Left lung (tissue), 10 donors: ENCODE data around the gene ME2. TPM values are rescaled to one million over a fixed set of nuclear protein-coding genes. Genes with fewer than 3 reads are reported as not detected.

ENCODE experiments used
- ATAC-seq: fragments of 200-7000 bp; cut with Tn5 transposase; one replicate; pipeline ENCODE4 v1.9.1; 2020; ENCODE audit warnings: moderate library complexity
- DNase-seq, 4 donors: peaks; one replicate each; pipeline ENCODE4 v3.0.0-alpha.2; 2013 to 2020
- H3K27ac ChIP-seq, 2 donors: fragments of 200-600 bp; sonication (generic) in 1 of 2; one replicate each; pipeline versions ENCODE4 v1.5.0 to v1.8.0; 2020 to 2021
- H3K27me3 ChIP-seq, 2 donors: fragments of 200-600 bp; sonication (generic) in 1 of 2; one replicate each; pipeline versions ENCODE4 v1.5.0 to v1.8.0; 2020 to 2021
- H3K36me3 ChIP-seq, 2 donors: fragments of 200-600 bp; sonication (generic) in 1 of 2; one replicate each; pipeline versions ENCODE4 v1.5.0 to v1.8.0; 2020 to 2021
- H3K4me1 ChIP-seq, 2 donors: fragments of 200-600 bp; one replicate each; pipeline ENCODE4 v1.8.0; 2021
- H3K4me3 ChIP-seq, 2 donors: fragments of 200-600 bp; sonication (generic) in 1 of 2; one replicate each; pipeline versions ENCODE4 v1.5.0 to v1.8.0; 2020 to 2021; ENCODE audit warnings: mild to moderate bottlenecking in 1 of 2
- H3K9me3 ChIP-seq, 2 donors: fragments of 200-600 bp; sonication (generic) in 1 of 2; one replicate each; pipeline versions ENCODE4 v1.5.0 to v1.8.0; 2020 to 2021
- intact Hi-C, 2 donors: fragments of 100-400 bp; cut with DNase I; formaldehyde crosslinking; loops; one replicate each; pipeline versions ENCODE4 v1.11.2 to v1.14.2; 2022
- polyA plus RNA-seq, 6 donors: library from polyadenylated mRNA; unstranded; fragments of 120-200 nt; gene quantifications; one replicate each; pipeline ENCODE4 v1.2.1, GENCODE V29; 2013; ENCODE audit not compliant: insufficient read length in 6 of 6
- total RNA-seq, 2 donors: library from RNA; stranded (reverse); fragmentation: NEBNext Ultra II Directional; extraction: Animal tissue kit (Norgen Biotek cat#: 25700); gene quantifications; one replicate each; pipeline ENCODE4 v1.2.1, GENCODE V29; 2021
- TF ChIP-seq, protein P1 (sequence below), 2 donors: fragments of 200-600 bp; sonication (generic) in 1 of 2; IDR thresholded peaks; one replicate each; pipeline versions ENCODE4 v1.5.0 to v1.8.0; 2021; ENCODE audit warnings: antibody characterized with exemption in 2 of 2
- donor health status: DM: no; HTN: yes; CAD: no.
- donor health status: DM: no; HTN: no; CAD: no.

ME2 gene
- total and polyA plus RNA-seq, 8 donors, result 29.7 to 61.7 (median 32.4) TPM

DNA sequence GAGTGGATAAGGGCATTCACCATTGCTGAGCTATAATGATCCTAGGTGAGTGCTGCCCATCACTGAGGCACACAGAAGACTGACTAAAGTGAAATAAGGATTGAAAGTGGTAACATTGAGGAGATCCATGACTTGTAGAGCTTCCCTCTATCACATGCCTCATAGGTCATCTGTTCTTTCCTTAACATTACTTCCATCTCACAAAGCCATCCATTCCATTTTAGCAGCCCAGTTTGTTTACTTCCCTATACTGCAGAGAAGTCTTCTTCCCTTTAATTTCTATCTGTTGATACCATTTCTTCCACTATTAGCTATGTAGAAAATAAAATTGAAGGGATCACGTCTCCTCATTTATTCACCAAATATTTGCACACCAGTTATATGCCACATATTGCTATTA lies 32.1 kb downstream of the ME2 start:
- TF ChIP-seq, protein P1, sequence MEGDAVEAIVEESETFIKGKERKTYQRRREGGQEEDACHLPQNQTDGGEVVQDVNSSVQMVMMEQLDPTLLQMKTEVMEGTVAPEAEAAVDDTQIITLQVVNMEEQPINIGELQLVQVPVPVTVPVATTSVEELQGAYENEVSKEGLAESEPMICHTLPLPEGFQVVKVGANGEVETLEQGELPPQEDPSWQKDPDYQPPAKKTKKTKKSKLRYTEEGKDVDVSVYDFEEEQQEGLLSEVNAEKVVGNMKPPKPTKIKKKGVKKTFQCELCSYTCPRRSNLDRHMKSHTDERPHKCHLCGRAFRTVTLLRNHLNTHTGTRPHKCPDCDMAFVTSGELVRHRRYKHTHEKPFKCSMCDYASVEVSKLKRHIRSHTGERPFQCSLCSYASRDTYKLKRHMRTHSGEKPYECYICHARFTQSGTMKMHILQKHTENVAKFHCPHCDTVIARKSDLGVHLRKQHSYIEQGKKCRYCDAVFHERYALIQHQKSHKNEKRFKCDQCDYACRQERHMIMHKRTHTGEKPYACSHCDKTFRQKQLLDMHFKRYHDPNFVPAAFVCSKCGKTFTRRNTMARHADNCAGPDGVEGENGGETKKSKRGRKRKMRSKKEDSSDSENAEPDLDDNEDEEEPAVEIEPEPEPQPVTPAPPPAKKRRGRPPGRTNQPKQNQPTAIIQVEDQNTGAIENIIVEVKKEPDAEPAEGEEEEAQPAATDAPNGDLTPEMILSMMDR (IDR thresholded peaks at IDR 0.05), result no peak
- Histone ChIP-seq H3K4me3 (no peak overlapping the region), H3K36me3 (peaks cover 0 to 62% of the 10 kb centered on the region in 2 donors), H3K9me3 (peaks cover 0 to 4% of the 10 kb centered on the region in 2 donors), H3K4me1 (no peaks in the 10 kb centered on the region), H3K27ac (no peak overlapping the region), H3K27me3 (no peaks in the 10 kb centered on the region)
- intact Hi-C loops, result no loop called here
- no peak for ATAC-seq
- DNase-seq, result no peak

DNA sequence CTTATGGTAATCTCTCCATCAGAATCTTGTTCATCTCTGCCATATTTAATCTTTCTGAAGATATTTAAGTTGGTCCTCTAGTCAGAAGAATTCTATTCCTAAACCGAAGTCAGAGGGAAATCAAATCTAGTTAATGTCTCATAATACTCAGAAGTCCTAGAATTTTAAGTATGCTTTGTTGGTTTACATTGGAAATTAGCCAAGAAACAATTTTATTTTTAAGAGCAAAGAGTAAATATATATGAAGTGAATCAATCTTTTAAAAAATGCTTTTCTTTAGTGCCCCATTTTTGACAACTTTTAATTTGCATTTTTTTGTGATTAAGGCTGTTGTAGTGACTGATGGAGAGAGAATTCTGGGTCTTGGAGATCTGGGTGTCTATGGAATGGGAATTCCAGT lies 38.1 kb downstream of the ME2 start:
- ATAC-seq (no peak), DNase-seq (no peak)
- H3K4me3 ChIP-seq, result no peak overlapping the region
- peaks cover 0 to 61% of the 10 kb centered on the region in 2 donors for H3K36me3 ChIP-seq
- H3K27me3 ChIP-seq, result no peaks in the 10 kb centered on the region
- H3K4me1 ChIP-seq, result no peaks in the 10 kb centered on the region
- TF ChIP-seq, protein P1 (IDR thresholded peaks at IDR 0.05), result no peak
- no peak overlapping the region for H3K27ac ChIP-seq
- H3K9me3 ChIP-seq, result no peaks in the 10 kb centered on the region
- intact Hi-C loops, result no loop called here

DNA sequence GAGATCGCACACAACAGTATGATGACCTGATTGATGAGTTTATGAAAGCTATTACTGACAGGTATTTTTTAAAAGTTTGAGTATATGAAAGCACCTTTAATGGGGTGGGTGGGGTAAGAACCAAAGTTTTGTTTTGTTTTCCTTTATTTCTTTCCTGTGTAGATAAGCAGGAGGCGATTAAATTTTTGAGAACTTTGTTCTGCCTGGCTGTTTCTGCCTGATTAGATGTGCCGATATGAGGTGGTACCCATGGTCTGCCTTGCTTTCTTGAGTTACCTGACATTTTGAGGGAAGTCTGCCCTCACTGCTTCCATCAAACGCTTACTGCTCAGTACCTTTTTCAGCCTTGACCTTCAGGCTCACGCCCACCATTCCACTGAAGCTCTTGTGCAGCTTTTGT lies 39.2 kb downstream of the ME2 start:
- TF ChIP-seq, protein P1 (IDR thresholded peaks at IDR 0.05), result no peak
- DNase-seq (no peak), ATAC-seq (no peak)
- Histone ChIP-seq H3K9me3 (no peaks in the 10 kb centered on the region), H3K27ac (no peak overlapping the region), H3K27me3 (no peaks in the 10 kb centered on the region), H3K36me3 (peaks cover 0 to 70% of the 10 kb centered on the region in 2 donors), H3K4me1 (no peaks in the 10 kb centered on the region), H3K4me3 (no peak overlapping the region)
- intact Hi-C loops, result no loop called here

DNA sequence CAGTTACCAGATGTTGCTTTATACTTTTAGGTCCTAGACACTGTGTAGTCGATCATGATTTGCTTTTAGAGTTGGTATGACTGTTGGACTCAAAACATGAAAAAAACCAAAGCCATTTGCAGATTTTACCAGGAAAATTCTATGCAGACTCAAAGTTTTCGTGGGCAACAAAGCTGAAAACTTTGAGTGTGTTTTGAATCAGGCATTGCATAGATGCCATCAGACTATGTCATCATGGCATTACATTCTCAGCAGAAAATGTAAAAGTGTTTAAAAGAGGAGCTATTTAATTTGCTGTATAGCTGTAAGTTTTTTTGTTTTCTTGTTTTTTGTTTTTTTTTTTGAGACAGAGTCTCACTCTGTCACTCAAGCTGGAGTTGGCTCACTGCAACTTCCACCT lies 45.5 kb downstream of the ME2 start:
- Histone ChIP-seq H3K27me3 (no peaks in the 10 kb centered on the region), H3K36me3 (peaks cover 0 to 96% of the 10 kb centered on the region in 2 donors), H3K27ac (no peak overlapping the region), H3K4me1 (no peaks in the 10 kb centered on the region), H3K4me3 (no peak overlapping the region), H3K9me3 (peaks cover 0 to 8% of the 10 kb centered on the region in 2 donors)
- no peak for DNase-seq
- TF ChIP-seq, protein P1 (IDR thresholded peaks at IDR 0.05), result no peak
- ATAC-seq, result no peak
- intact Hi-C loops, result no loop called here

DNA sequence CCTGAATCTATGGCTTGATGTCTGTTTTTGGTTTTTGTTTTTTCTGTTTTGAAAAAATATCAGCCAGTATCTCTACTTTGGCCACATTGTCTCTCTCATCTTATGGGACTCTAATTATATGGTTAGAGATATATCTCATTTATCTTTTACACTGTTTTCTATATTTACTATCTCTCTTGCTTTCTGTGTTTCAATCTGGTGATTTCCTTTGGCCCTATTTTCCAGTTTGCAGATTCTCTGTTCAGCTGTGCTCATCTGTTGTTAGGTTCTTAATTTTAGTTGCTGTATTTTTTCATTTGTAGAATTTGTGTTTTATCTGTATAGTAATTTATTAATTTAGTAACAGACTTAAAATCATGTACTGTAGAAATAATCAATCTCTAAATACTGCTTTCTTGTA lies 47.6 kb downstream of the ME2 start:
- H3K36me3 ChIP-seq, result peaks cover 0 to 84% of the 10 kb centered on the region in 2 donors
- no peaks in the 10 kb centered on the region for H3K27me3 ChIP-seq
- H3K27ac ChIP-seq, result no peak overlapping the region
- H3K4me3 ChIP-seq, result no peak overlapping the region
- intact Hi-C loops, result no loop called here
- TF ChIP-seq, protein P1 (IDR thresholded peaks at IDR 0.05), result no peak
- no peak for DNase-seq
- H3K4me1 ChIP-seq, result no peaks in the 10 kb centered on the region
- peaks cover 0 to 8% of the 10 kb centered on the region in 2 donors for H3K9me3 ChIP-seq
- no peak for ATAC-seq
